ENCODE results near the gene FBP1. TPM values are rescaled to one million over a fixed set of nuclear protein-coding genes. Genes with fewer than 3 reads are reported as not detected.

Gene FBP1
- total and polyA plus RNA-seq, 2 donors (not counting 1 experiment from before 2014, with no cell fraction given) = not detected

GRCh38 chr9:94679587-94679986 lies 40.3 kb upstream of the FBP1 start:
- Histone ChIP-seq H3K9me3 (ENCODE audit: control insufficient read depth, insufficient read depth, low read depth, low read length) (no peaks in the 10 kb centered on the region), H2AFZ (ENCODE audit: low read length) (no peak overlapping the region), H3K79me2 (ENCODE audit: control insufficient read depth, insufficient read depth, low read length) (no peaks in the 10 kb centered on the region), H3K4me1 (ENCODE audit: control insufficient read depth, extremely low read depth, insufficient read depth, low read length) (no peaks in the 10 kb centered on the region), H3K4me2 (ENCODE audit: extremely low read depth, insufficient read depth, low read length) (no peak overlapping the region), H3K27me3 (ENCODE audit: control insufficient read depth, insufficient read depth, low read length) (no peaks in the 10 kb centered on the region), H3K9ac (ENCODE audit: insufficient read depth, low read length) (no peak overlapping the region), H4K20me1 (ENCODE audit: control insufficient read depth, extremely low read depth, insufficient read depth, low read length) (no peaks in the 10 kb centered on the region), H3K27ac (ENCODE audit: insufficient read depth, low read length) (no peak overlapping the region), H3K4me3 (replicated peaks in 1 of 4; ENCODE audit: control extremely low read depth in 1 of 4, insufficient read depth in 1 of 4, low read depth in 3 of 4, low read length in 4 of 4) (no peak overlapping the region), H3K36me3 (ENCODE audit: control insufficient read depth, insufficient read depth, low read length) (no peaks in the 10 kb centered on the region)
- DNase-seq (ENCODE audit: low read depth in 2 of 2) = no peak
- no peak for TF ChIP-seq EZH2 (IDR thresholded peaks at IDR 0.05; ENCODE audit: low read length, missing control alignments)
- TF ChIP-seq CTCF (conservative IDR thresholded peaks at IDR 0.05 in 1 of 2, IDR thresholded peaks at IDR 0.05 in 1 of 2; ENCODE audit: low read depth in 1 of 2, low read length in 2 of 2) = no peak

GRCh38 chr9:94677929-94678328 lies 38.6 kb upstream of the FBP1 start:
- Histone ChIP-seq H3K4me2 (ENCODE audit: extremely low read depth, insufficient read depth, low read length) (no peak overlapping the region), H2AFZ (ENCODE audit: low read length) (no peak overlapping the region), H3K36me3 (ENCODE audit: control insufficient read depth, insufficient read depth, low read length) (no peaks in the 10 kb centered on the region), H3K79me2 (ENCODE audit: control insufficient read depth, insufficient read depth, low read length) (no peaks in the 10 kb centered on the region), H3K4me1 (ENCODE audit: control insufficient read depth, extremely low read depth, insufficient read depth, low read length) (peaks cover 2% of the 10 kb centered on the region), H3K27ac (ENCODE audit: insufficient read depth, low read length) (no peak overlapping the region), H3K27me3 (ENCODE audit: control insufficient read depth, insufficient read depth, low read length) (no peaks in the 10 kb centered on the region), H3K9ac (ENCODE audit: insufficient read depth, low read length) (no peak overlapping the region), H3K9me3 (ENCODE audit: control insufficient read depth, insufficient read depth, low read depth, low read length) (no peaks in the 10 kb centered on the region), H4K20me1 (ENCODE audit: control insufficient read depth, extremely low read depth, insufficient read depth, low read length) (no peaks in the 10 kb centered on the region), H3K4me3 (replicated peaks in 1 of 4; ENCODE audit: control extremely low read depth in 1 of 4, insufficient read depth in 1 of 4, low read depth in 3 of 4, low read length in 4 of 4) (no peak overlapping the region)
- no peak for DNase-seq (ENCODE audit: low read depth in 2 of 2)
- TF ChIP-seq EZH2 (IDR thresholded peaks at IDR 0.05; ENCODE audit: low read length, missing control alignments) (no peak), CTCF (conservative IDR thresholded peaks at IDR 0.05 in 1 of 2, IDR thresholded peaks at IDR 0.05 in 1 of 2; ENCODE audit: low read depth in 1 of 2, low read length in 2 of 2) (no peak)

- peak in 1 of 2 donors; percentile 30 for DNase-seq (ENCODE audit: low read depth in 2 of 2)
- no peak overlapping the region for H3K4me2 ChIP-seq (ENCODE audit: extremely low read depth, insufficient read depth, low read length)
- no peaks in the 10 kb centered on the region for H3K9me3 ChIP-seq (ENCODE audit: control insufficient read depth, insufficient read depth, low read depth, low read length)
- H2AFZ ChIP-seq (ENCODE audit: low read length) = no peak overlapping the region
- no peak overlapping the region for H3K4me3 ChIP-seq (replicated peaks in 1 of 4; ENCODE audit: control extremely low read depth in 1 of 4, insufficient read depth in 1 of 4, low read depth in 3 of 4, low read length in 4 of 4)
- peaks cover 2% of the 10 kb centered on the region for H3K4me1 ChIP-seq (ENCODE audit: control insufficient read depth, extremely low read depth, insufficient read depth, low read length)
- no peak overlapping the region for H3K9ac ChIP-seq (ENCODE audit: insufficient read depth, low read length)
- no peak overlapping the region for H3K27ac ChIP-seq (ENCODE audit: insufficient read depth, low read length)
- H3K27me3 ChIP-seq (ENCODE audit: control insufficient read depth, insufficient read depth, low read length) = no peaks in the 10 kb centered on the region
- H4K20me1 ChIP-seq (ENCODE audit: control insufficient read depth, extremely low read depth, insufficient read depth, low read length) = no peaks in the 10 kb centered on the region
- no peaks in the 10 kb centered on the region for H3K79me2 ChIP-seq (ENCODE audit: control insufficient read depth, insufficient read depth, low read length)
- TF ChIP-seq EZH2 (IDR thresholded peaks at IDR 0.05; ENCODE audit: low read length, missing control alignments) (no peak), CTCF (conservative IDR thresholded peaks at IDR 0.05 in 1 of 2, IDR thresholded peaks at IDR 0.05 in 1 of 2; ENCODE audit: low read depth in 1 of 2, low read length in 2 of 2) (no peak)
- H3K36me3 ChIP-seq (ENCODE audit: control insufficient read depth, insufficient read depth, low read length) = no peaks in the 10 kb centered on the region
Measured at GRCh38 chr9:94676446-94677131, 37.3 kb upstream of the FBP1 start.
